Measurements from ENCODE around the gene KCNK5.

DNA sequence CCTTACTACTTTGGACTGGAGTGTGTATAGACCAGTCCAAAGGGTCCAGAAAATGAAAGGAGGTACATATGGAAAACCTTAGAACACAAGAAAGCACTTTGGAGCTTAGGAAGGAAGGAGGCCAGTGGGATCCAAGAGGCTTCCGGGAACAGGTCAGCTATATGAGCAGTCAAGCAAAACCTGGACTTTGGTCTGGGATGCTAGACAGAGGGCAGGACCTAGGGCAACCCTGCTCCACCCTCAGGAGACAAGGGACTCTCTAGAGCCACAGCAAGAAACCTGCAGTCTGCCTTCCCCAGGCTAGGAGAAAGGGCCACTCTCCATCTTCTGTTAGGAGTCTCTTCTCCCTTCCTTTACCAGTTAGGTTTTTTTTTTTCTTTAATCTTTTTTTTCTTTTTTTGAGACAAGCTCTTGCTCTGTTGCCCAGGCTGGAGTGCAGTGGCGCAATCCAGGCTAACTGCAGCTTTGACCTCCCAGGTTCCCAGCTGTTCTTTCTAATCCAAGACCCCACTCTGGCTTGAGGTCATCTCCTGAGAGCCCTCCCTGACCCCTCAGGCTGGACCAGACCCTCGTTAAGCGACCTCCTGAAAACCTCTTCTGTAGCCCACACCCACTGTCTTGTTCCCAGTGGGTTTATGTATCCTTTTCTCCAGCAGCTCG, 4.6 kb downstream of the KCNK5 start:
- TF ChIP-seq CTCF (IDR thresholded peaks at IDR 0.05) (no peak), POLR2A (IDR thresholded peaks at IDR 0.05) (no peak)
